NCI-H187 treated with DMSO at 0.1 percent for 48 hours (cell line): ENCODE measurements around the gene COL16A1.

Source experiments
- DNase-seq: peaks from one replicate; lab custom pipeline; 2025; lab: John Stamatoyannopoulos, UW

The COL16A1 gene

GRCh38 chr1:31687601-31688000 lies 16.2 kb downstream of the COL16A1 start:
- no peak for DNase-seq

GRCh38 chr1:31685795-31686194 lies 18.0 kb downstream of the COL16A1 start:
- DNase-seq = no peak

- no peak for DNase-seq
Observed at GRCh38 chr1:31683997-31684396, 19.8 kb downstream of the COL16A1 start.

DNA sequence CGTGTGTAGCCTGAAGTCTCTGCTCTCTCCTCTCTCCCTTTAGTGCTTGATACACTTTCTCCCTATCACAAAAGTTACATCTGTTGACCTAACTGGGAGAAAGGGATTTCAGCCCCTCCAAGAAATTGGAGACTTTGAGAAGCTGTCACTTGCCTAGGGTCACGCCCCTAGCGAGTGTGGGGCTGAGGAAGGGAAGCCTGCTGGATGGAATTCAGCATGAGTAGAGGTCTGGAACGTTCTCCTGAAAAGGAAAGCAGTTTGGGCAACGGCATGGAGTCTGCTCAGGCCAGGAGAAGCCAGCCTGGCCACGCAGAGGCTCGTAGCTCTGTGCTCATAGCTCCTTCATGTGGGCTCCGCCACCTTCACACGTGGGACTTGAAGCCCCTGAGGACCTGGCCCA lies 22.4 kb downstream of the COL16A1 start:
- DNase-seq = no peak

- DNase-seq = no peak
Observed at GRCh38 chr1:31679676-31680230, 24.1 kb downstream of the COL16A1 start.

- DNase-seq = no peak
Observed at GRCh38 chr1:31679091-31679490, 24.7 kb downstream of the COL16A1 start.

DNA sequence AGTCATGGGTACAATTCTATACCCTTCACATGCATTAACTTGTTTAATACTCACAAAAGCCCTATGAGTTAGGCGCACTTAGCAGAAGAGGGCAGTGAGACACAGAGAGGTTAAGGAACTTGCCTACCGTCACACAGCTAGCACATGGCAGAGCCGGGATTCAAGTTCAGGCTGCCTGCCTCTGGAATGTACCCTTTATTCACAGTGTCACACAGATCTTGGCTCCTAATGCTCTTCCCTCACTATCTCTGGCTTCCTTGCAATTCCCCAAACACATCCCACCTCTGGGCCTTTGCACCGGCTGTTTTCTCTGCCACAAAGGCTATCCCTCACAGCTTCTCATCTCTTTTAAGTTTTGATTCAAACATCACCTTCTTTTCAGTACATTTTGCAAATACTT lies 25.1 kb downstream of the COL16A1 start:
- no peak for DNase-seq

DNA sequence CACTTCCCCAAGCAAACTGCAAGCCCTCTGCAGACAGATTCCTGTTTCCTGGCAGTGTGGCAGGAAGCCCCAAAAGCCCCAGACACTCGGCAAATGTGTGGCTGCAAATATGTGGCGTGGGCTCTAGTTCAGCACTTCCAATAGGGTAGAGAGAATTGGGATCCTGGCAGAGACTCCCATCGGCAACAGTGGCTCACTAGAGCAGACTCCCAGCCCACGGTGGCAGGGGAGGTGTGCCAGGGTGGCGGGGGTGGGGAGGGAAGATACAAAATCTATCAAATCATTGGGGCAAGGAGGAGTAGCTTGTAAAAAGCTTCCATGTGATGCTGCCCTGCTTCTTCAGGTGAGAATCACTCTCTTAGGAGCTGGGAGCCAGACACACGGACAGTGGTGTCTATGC lies 25.9 kb downstream of the COL16A1 start:
- no peak for DNase-seq

- no peak for DNase-seq
Observed at GRCh38 chr1:31677401-31677800, 26.4 kb downstream of the COL16A1 start.

DNA sequence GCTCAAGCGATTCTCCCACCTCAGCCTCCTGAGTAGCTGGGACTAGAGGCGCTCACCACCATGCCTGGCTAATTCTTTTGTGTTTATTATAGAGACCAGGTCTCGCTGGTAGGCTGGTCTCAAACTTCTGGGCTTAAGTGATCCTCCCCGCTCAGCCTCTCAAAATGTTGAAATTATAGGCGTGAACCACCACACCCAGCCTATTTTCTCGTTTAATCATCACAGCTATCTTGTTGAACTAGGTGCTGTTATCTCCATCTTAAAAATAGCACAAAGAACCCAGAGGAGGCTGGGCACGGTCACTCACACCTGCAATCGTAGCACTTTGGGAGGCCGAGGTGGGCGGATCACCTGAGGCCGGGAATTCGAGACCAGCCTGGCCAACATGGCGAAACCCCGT lies 28.1 kb downstream of the COL16A1 start:
- no peak for DNase-seq

DNA sequence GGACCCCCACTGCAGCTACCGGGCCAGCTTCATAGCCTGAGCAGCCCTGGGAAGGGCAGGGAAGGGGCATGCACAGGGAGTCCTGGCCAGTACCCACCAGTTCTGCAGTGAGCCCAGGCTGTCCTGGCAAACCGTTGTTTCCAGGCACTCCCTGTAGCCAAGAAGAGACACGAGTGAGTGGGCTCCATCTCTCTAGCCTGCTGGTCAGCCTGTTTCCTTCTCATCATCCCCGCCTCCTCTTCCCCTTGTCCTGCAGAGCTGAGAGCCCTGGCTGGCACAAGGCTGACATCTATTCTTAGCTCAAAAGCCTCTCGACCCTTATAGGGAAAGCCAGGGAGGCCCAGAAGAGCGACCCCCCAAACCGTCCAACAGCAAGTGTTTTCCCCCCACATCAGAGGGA lies 28.7 kb downstream of the COL16A1 start:
- DNase-seq = no peak

- DNase-seq = no peak
Observed at GRCh38 chr1:31674626-31675025, 29.2 kb downstream of the COL16A1 start.

DNA sequence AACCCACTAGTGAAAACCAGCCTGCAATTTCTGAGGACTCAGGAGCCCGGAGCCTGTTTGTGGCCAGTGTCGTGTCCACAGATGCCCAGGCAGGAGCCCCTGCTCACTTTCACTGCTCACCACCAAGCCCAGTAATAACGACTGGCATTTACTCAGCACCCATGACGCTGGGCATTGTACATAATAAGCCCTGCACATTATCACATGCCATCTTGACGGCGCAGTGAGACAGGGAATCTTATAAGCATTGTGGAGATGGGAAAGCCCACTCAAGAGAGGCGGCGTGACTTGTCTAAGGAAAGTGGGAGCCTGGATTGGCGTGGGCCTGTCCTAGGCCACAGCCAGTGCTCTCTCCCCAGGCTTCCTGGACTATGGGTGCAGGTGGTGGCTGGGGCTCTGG lies 30.4 kb downstream of the COL16A1 start:
- no peak for DNase-seq

DNA sequence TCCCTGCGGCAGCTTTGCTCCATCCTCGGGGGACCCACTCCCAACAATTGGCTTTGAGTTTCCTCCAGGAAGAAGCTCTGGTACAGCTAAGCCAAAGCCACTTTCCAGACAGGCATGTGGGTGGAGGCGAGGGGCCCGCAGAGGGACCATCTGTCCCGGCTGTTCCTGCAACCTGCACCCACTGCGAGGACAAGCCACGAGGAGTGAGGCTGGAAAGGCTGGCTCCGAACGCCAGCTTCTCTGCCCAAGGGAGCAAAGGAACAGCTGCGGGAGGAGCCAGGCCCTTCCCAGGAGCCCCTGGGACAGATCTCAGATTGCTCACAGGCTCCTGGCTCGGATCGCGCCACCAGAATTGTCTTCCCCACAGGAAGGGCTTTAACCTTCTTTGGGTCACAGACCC lies 30.8 kb downstream of the COL16A1 start:
- no peak for DNase-seq

- no peak for DNase-seq
Observed at GRCh38 chr1:31671561-31672201, 32.1 kb downstream of the COL16A1 start.

GRCh38 chr1:31671147-31671546 lies 32.7 kb downstream of the COL16A1 start:
- DNase-seq = no peak

DNA sequence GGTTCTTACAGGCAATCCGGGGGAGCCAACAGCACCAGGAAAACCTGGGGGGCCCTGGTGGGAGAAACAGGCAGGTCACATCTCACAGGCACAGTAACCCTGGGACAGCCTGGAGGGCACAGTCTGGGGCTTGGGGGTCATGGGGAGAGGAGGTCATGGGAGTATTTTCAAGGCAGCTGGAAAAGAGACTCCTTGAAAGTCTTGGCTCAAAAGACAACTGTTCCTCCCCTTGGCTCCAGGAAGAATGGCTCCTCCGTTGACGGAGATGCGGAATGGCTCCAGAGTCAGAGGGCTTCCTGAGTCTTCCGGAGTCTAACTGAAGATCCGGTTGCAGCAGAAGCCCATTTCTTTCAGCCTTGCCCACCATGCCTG lies 33.2 kb downstream of the COL16A1 start:
- no peak for DNase-seq

DNA sequence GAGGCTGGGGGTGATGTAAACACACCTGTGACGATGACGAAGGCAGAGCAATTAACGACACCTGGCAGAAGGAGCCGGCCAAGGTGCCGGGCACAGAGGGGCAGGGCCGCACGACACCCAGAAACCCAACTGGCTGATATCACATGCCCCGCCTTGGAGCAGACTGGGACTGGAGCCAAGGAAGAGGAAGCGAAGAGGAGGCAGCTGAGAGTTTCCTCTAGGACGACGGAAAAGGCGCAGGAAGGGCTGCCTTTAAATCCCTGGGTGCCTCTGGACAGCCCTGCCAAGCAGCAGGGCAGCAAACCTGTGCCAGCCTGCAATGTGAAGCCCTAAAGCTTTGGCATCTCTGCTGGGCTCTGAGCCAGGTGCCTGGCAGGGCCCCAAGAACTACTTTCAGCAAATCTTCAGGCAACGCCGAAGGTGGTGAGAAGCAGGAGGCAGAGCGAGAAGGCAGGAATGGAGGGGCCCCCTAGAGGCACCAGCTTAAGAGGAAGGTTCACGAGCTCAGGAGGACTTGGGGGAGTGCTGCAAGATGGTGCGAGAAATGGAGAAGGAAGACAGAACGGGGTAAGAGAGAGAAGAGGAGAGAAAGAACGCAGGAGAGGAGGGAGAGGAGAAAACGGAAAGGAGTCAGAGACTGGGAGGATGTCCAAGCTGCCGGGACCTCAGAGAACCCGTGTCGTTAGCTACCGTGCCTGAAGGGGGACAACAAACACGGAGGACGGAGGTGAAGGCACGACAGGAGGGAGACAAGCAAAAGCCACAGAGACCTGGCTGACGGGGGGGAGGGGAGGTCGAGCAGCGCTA lies 33.8 kb downstream of the COL16A1 start:
- no peak for DNase-seq

- DNase-seq = no peak
Observed at GRCh38 chr1:31669433-31669785, 34.4 kb downstream of the COL16A1 start.

DNA sequence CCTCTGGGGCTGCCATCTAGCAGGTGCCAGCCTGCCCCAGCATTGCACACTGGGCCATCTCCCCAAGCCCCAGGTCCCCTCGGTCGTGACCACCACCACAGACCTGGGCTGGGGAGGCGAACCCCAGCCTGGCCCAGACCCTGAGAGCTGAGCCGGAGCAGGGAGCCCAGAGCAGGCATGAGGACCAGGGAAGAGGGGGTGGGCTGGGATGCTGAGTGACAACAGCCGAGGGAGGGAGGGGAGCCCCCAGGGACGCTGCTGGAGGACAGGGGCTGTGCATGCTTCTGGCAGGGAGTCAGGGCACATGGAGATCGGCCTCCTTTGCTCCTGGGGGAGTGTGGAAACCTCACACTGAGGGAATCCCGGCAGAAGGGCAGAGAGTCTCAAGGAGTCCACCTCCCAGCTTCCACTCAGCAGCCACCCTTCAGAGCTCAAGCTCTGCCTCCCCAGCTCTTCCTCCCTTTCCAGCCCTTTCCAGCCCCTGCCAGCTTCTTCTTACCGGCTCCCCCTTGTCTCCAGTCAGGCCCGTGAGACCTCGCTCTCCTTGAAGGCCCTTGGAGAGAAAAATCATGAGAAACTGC lies 35.4 kb downstream of the COL16A1 start:
- DNase-seq = no peak

GRCh38 chr1:31667065-31667785 lies 36.6 kb downstream of the COL16A1 start:
- DNase-seq = no peak

- no peak for DNase-seq
Observed at GRCh38 chr1:31666263-31666963, 37.4 kb downstream of the COL16A1 start.
